Measurements from ENCODE around the gene PFKP. TPM values are rescaled to one million over a fixed set of nuclear protein-coding genes. Genes with fewer than 3 reads are reported as not detected.
"Not testable (repeated sequence)": the region's sequence is repeated elsewhere in the genome, so short reads cannot be mapped to it uniquely, and the experiment has no call there.

The PFKP gene
- total RNA-seq, 2 experiments from 2014 or later, result 175 to 176 TPM

DNA sequence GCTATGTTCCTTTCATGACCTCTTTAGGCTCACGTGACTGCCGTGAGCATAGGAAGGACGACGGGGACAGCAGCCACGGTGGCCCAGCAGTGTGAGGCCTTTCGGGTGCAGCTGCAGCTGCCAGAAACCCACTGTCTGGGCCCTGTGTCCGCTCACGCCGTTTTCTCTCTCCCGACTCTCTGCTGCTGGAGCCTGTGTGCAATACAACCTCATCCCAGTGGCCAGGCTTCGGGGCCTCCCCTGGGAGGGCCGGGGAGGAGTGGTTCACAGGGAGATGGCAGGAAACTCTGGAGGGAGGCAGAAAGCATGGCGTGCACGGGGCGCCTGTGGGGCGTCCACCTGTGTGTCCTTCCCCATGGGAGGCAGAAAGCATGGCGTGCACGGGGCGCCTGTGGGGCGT lies 38.6 kb downstream of the PFKP start:
- no peak overlapping the region for H3K27ac Mint-ChIP-seq
- intact Hi-C loops (cut with micrococcal nuclease), result no loop called here
- ChIA-PET POLR2A (no interaction called here), CTCF (no interaction called here)
- DNase-seq, result no peak
- no peaks in the 10 kb centered on the region for H3K9me3 Mint-ChIP-seq
- peaks cover 62% of the 10 kb centered on the region for H3K36me3 Mint-ChIP-seq
- H3K4me1 Mint-ChIP-seq (ENCODE audit: low read depth), result no peaks in the 10 kb centered on the region
- H3K27me3 Mint-ChIP-seq, result no peaks in the 10 kb centered on the region
- no peak overlapping the region for H3K4me3 Mint-ChIP-seq

GRCh38 chr10:3106328-3106727 lies 39.0 kb downstream of the PFKP start:
- H3K36me3 Mint-ChIP-seq, result peaks cover 62% of the 10 kb centered on the region
- DNase-seq; POLR2A ChIA-PET; H3K27ac Mint-ChIP-seq; H3K4me3 Mint-ChIP-seq; H3K9me3 Mint-ChIP-seq; CTCF ChIA-PET; H3K4me1 Mint-ChIP-seq (ENCODE audit: low read depth); H3K27me3 Mint-ChIP-seq; intact Hi-C loops (cut with micrococcal nuclease): not testable (repeated sequence)

DNA sequence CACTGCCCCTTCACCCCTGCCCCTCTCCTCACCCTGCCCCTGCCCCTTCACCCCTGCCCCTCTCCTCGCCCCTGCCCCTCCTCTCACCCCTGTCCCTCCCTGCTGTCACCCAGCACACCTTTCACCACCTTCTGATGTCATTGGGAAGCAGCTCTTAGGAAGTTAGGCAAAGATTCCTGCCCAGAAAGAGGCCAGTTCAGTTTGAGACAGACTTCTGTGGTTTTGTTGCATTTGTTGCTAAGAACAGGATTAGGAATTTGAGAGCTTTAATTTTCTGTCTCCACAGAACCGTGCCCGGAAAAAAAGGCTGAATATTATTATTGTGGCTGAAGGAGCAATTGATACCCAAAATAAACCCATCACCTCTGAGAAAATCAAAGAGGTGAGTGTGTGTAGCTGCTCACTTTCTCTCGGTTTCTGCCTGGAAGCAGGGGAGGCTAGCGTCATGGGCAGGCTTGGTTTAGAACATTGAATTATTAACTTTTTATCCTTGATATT lies 39.6 kb downstream of the PFKP start:
- POLR2A ChIA-PET, result no interaction called here
- no peak for DNase-seq
- intact Hi-C loops (cut with micrococcal nuclease), result no loop called here
- H3K27me3 Mint-ChIP-seq, result no peaks in the 10 kb centered on the region
- H3K4me3 Mint-ChIP-seq, result no peak overlapping the region
- H3K4me1 Mint-ChIP-seq (ENCODE audit: low read depth), result no peaks in the 10 kb centered on the region
- H3K9me3 Mint-ChIP-seq, result no peaks in the 10 kb centered on the region
- H3K27ac Mint-ChIP-seq, result no peak overlapping the region
- peaks cover 64% of the 10 kb centered on the region for H3K36me3 Mint-ChIP-seq
- CTCF ChIA-PET, result no interaction called here

- Mint-ChIP-seq H3K27ac (no peak overlapping the region), H3K27me3 (no peaks in the 10 kb centered on the region), H3K9me3 (no peaks in the 10 kb centered on the region), H3K36me3 (peaks cover 66% of the 10 kb centered on the region), H3K4me1 (ENCODE audit: low read depth) (no peaks in the 10 kb centered on the region), H3K4me3 (no peak overlapping the region)
- CTCF ChIA-PET, result no interaction called here
- DNase-seq, result no peak
- POLR2A ChIA-PET, result no interaction called here
- intact Hi-C loops (cut with micrococcal nuclease), result no loop called here
These were observed 40.1 kb downstream of the PFKP start for GRCh38 chr10:3107426-3107961.

GRCh38 chr10:3108033-3108432 lies 40.7 kb downstream of the PFKP start:
- POLR2A ChIA-PET, result no interaction called here
- no peak overlapping the region for H3K4me3 Mint-ChIP-seq

DNA sequence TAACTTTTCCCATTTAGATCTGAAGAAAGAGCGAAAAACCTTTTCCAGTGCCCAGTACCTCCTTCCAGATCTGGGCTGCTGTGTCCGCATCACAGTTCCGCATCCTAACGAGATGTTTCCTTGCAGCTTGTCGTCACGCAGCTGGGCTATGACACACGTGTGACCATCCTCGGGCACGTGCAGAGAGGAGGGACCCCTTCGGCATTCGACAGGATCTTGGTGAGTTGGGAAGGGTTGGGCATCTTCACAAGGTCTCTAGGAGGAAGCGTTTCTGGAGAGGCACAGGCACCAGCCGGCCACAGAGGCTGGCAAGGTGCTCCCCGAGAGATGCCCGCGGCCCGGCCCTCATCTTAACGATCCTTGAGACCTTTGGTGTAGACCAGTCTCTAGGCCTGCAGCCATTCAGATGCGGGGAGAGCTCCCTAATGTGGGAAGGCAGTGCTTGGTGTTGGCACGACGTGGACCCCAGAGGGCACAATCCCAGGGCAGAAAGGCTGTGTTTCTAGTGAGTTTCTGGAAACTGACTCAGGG lies 41.3 kb downstream of the PFKP start:
- POLR2A ChIA-PET, result no interaction called here
- no peaks in the 10 kb centered on the region for H3K9me3 Mint-ChIP-seq
- no peak overlapping the region for H3K27ac Mint-ChIP-seq
- intact Hi-C loops (cut with micrococcal nuclease), result no loop called here
- peaks cover 68% of the 10 kb centered on the region for H3K36me3 Mint-ChIP-seq
- H3K4me3 Mint-ChIP-seq, result no peak overlapping the region
- CTCF ChIA-PET, result no interaction called here
- H3K27me3 Mint-ChIP-seq, result no peaks in the 10 kb centered on the region
- H3K4me1 Mint-ChIP-seq (ENCODE audit: low read depth), result no peaks in the 10 kb centered on the region
- DNase-seq, result no peak

More at GRCh38 chr10:3108033-3108432, 40.7 kb downstream of the PFKP start:
- Mint-ChIP-seq H3K27me3 (no peaks in the 10 kb centered on the region), H3K9me3 (no peaks in the 10 kb centered on the region), H3K4me1 (ENCODE audit: low read depth) (no peaks in the 10 kb centered on the region), H3K27ac (no peak overlapping the region), H3K36me3 (peaks cover 68% of the 10 kb centered on the region)
- CTCF ChIA-PET, result no interaction called here
- intact Hi-C loops (cut with micrococcal nuclease), result no loop called here
- DNase-seq, result no peak

GRCh38 chr10:3109196-3109595 lies 41.8 kb downstream of the PFKP start:
- no peaks in the 10 kb centered on the region for H3K4me1 Mint-ChIP-seq (ENCODE audit: low read depth)
- H3K4me3 Mint-ChIP-seq, result no peak overlapping the region
- H3K9me3 Mint-ChIP-seq, result no peaks in the 10 kb centered on the region
- no peak overlapping the region for H3K27ac Mint-ChIP-seq
- peaks cover 68% of the 10 kb centered on the region for H3K36me3 Mint-ChIP-seq
- CTCF ChIA-PET, result no interaction called here
- intact Hi-C loops (cut with micrococcal nuclease), result no loop called here
- POLR2A ChIA-PET, result no interaction called here
- no peak for DNase-seq
- H3K27me3 Mint-ChIP-seq, result no peaks in the 10 kb centered on the region

GRCh38 chr10:3109633-3110032 lies 42.3 kb downstream of the PFKP start:
- Mint-ChIP-seq H3K27ac (no peak overlapping the region), H3K36me3 (peaks cover 69% of the 10 kb centered on the region), H3K4me1 (ENCODE audit: low read depth) (no peaks in the 10 kb centered on the region), H3K9me3 (no peaks in the 10 kb centered on the region), H3K27me3 (no peaks in the 10 kb centered on the region), H3K4me3 (no peak overlapping the region)
- DNase-seq, result no peak
- CTCF ChIA-PET, result no interaction called here
- POLR2A ChIA-PET, result no interaction called here
- intact Hi-C loops (cut with micrococcal nuclease), result no loop called here

DNA sequence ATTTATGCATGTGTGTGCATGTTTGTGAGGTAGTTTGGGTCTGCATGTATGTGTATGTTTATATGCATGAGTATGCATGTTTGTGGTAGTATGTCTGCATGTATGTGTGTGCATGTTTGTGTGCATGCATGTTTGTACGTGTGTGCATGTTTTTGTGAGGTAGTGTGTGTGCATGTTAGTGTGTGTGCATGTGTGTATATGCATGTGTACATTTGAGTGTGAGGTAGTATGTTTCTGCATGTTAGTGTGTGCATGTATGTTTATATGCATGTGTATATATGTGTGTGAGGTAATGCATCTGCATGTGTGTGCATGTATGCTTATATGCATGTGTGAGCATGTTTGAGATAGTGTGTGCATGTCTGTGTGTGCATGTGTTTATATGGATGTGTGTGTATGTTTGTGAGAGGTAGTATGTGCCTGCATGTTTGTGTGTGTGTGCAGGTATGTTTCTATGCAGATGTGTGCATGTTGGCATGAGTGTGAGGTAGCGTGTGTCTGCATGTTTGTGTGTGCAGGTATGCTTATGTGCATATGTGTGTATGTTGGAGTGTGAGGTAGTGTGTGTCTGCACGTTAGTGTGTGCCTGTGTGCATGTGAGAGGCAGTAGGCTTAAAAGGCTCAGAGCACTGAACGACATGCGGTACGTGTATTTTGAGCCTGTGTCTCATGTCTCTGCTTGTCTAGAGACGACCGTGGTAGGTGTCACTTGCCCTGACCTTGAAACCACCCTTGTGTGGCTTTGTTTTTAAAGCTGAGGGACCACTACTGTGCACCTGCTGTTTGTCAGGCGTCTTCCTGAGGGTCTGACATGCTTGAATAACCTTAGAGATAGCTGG lies 43.7 kb downstream of the PFKP start:
- intact Hi-C loops (cut with micrococcal nuclease), result no loop called here
- POLR2A ChIA-PET, result no interaction called here
- Mint-ChIP-seq H3K4me1 (ENCODE audit: low read depth) (no peaks in the 10 kb centered on the region), H3K27me3 (no peaks in the 10 kb centered on the region), H3K36me3 (peaks cover 71% of the 10 kb centered on the region), H3K9me3 (no peaks in the 10 kb centered on the region), H3K27ac (no peak overlapping the region), H3K4me3 (no peak overlapping the region)
- no peak for DNase-seq
- CTCF ChIA-PET, result no interaction called here

DNA sequence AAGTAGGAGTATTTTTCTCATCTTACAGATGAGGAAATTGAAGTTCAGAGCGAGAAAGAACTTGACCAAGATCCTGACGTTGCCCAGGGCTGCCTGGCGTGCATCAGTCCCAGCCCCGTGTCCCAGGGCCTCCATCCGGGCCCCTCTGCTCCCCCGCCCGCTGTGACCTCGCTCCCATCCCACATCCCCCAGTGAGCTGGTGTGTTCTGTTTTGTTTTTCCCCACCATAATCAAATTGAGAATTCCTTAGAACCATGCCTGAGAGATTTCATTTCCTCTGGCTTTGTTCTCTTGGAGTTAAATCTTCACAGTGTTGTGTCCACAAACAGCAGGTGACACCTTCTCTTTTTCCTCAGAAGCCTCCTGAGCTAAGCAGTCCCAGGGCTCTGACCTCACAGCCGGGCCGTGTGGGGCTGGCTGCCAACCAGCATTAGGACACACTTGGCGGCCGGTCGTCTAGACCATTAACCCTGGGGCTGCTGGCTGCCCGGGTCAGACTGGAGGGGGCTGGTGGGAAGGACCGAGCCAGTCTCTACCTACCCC lies 44.3 kb downstream of the PFKP start:
- POLR2A ChIA-PET, result no interaction called here
- intact Hi-C loops (cut with micrococcal nuclease), result no loop called here
- no peak overlapping the region for H3K27ac Mint-ChIP-seq
- H3K4me1 Mint-ChIP-seq (ENCODE audit: low read depth), result no peaks in the 10 kb centered on the region
- H3K27me3 Mint-ChIP-seq, result no peaks in the 10 kb centered on the region
- no peaks in the 10 kb centered on the region for H3K9me3 Mint-ChIP-seq
- peaks cover 76% of the 10 kb centered on the region for H3K36me3 Mint-ChIP-seq
- DNase-seq, result no peak
- H3K4me3 Mint-ChIP-seq, result no peak overlapping the region
- CTCF ChIA-PET, result no interaction called here

- ChIA-PET CTCF (no interaction called here), POLR2A (no interaction called here)
- Mint-ChIP-seq H3K4me1 (ENCODE audit: low read depth) (no peaks in the 10 kb centered on the region), H3K27me3 (no peaks in the 10 kb centered on the region), H3K27ac (no peak overlapping the region), H3K36me3 (peaks cover 80% of the 10 kb centered on the region), H3K9me3 (no peaks in the 10 kb centered on the region), H3K4me3 (no peak overlapping the region)
- DNase-seq, result no peak
- intact Hi-C loops (cut with micrococcal nuclease), result no loop called here
These were observed 46.0 kb downstream of the PFKP start for GRCh38 chr10:3113343-3113720.

DNA sequence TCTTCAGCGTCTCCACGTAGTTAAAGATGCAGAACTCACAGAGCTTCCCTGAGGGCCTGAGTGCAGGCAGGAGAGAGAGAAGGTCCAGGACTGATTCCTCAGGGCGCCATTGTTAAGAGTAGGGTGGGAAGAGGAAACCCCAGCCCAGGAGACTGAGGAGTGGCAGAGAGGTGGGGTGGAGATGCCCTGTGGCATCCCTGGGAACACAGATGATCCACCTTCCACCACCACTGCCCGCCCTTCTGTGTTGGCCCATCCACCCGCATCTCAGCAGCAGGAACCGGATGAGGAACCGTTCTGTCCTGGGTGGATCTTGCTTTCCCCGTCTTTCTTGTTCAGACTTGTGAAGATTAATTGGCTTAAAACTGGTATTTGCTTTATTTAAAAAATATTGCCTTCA lies 48.3 kb downstream of the PFKP start:
- ChIA-PET CTCF (no interaction called here), POLR2A (no interaction called here)
- Mint-ChIP-seq H3K4me3 (no peak overlapping the region), H3K4me1 (ENCODE audit: low read depth) (no peaks in the 10 kb centered on the region), H3K36me3 (peaks cover 78% of the 10 kb centered on the region), H3K9me3 (no peaks in the 10 kb centered on the region), H3K27me3 (no peaks in the 10 kb centered on the region), H3K27ac (no peak overlapping the region)
- intact Hi-C loops (cut with micrococcal nuclease), result no loop called here
- DNase-seq, result no peak

Measured in activated CD4-positive, alpha-beta memory T cell treated with anti-CD3 and anti-CD28 coated beads for 36 hours (primary cell).